ENCODE results near the gene UBE2G1. TPM values are rescaled to one million over a fixed set of nuclear protein-coding genes. Genes with fewer than 3 reads are reported as not detected.

Gene UBE2G1
- total and polyA plus RNA-seq, 4 experiments from 2014 or later = 56.9 to 69.4 (median 62.0) TPM

GRCh38 chr17:4229627-4230541 lies 136.6 kb downstream of the UBE2G1 start:
- intact Hi-C loops (cut with micrococcal nuclease) = no loop called here
- Histone ChIP-seq H3K9me3 (ENCODE audit: control insufficient read depth in 1 of 2, low read length in 2 of 2) (no peaks in the 10 kb centered on the region), H3K27me3 (ENCODE audit: insufficient read depth, low read length) (no peaks in the 10 kb centered on the region), H3K4me3 (ENCODE audit: low read length in 2 of 2) (no peak overlapping the region), H3K27ac (ENCODE audit: low read depth, low read length) (no peak overlapping the region), H3K4me1 (ENCODE audit: insufficient read depth, low read length) (peaks cover 21% of the 10 kb centered on the region), H3K36me3 (ENCODE audit: insufficient read depth, low read length) (peaks cover 14% of the 10 kb centered on the region)
- Mint-ChIP-seq H3K36me3 (peaks cover 35 to 39% of the 10 kb centered on the region in 2 donors), H3K27me3 (no peaks in the 10 kb centered on the region), H3K9me3 (no peaks in the 10 kb centered on the region), H3K4me3 (no peak overlapping the region), H3K4me1 (peaks cover 18 to 25% (median 19%) of the 10 kb centered on the region in 4 donors), H3K27ac (peak overlapping the region in 3 of 7 donors; percentile 42 to 70 (median 50))
- CTCF ChIA-PET (ENCODE audit: partially characterized antibody) = interaction anchor here (1.2 to 1.7 kb wide), 3 partner anchors 14 to 21 kb away, joined by 4 to 12 read pairs (median 8); no protein-coding TSS in a partner anchor
- POLR2A ChIA-PET (ENCODE audit: partially characterized antibody) = no interaction called here
- no peak for DNase-seq

DNA sequence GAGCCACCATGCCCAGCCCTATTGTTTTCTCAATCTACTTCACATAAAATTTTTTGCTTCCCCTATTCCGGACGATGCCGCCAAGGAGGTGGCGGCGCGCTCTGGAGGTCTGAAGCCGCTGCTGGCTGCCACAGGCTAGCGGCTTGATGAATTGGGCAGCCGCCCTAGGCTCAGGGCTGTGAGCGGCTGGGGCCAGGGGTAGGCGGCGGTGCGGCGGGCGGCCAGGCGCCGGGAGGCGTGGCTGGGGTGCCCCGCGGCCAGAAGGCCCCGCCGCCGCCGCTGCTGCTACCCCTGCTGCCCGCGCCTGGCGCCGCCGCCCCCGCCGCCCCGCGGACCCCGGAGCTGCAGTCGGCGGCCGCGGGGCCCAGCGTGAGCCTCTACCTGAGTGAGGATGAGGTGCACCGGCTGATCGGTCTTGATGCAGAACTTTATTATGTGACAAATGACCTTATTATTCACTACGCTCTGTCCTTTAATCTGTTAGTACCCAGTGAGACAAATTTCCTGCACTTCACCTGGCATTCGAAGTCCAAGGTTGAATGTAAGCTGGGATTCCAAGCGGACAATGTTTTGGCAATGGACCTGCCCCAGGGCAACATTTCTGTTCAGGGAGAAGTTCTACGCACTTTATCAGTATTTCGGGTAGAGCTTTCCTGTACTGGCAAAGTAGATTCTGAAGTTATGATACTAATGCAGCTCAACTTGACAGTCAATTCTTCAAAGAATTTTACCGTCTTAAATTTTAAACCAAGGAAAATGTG lies 144.4 kb downstream of the UBE2G1 start:
- intact Hi-C loops (cut with micrococcal nuclease) = no loop called here

GRCh38 chr17:4221163-4221562 lies 145.3 kb downstream of the UBE2G1 start:
- Histone ChIP-seq H3K4me1 (ENCODE audit: insufficient read depth, low read length) (no peaks in the 10 kb centered on the region), H3K27ac (ENCODE audit: low read depth, low read length) (no peak overlapping the region), H3K36me3 (ENCODE audit: insufficient read depth, low read length) (peaks cover 6% of the 10 kb centered on the region), H3K4me3 (ENCODE audit: low read length in 2 of 2) (no peak overlapping the region), H3K27me3 (ENCODE audit: insufficient read depth, low read length) (no peaks in the 10 kb centered on the region), H3K9me3 (ENCODE audit: control insufficient read depth in 1 of 2, low read length in 2 of 2) (no peaks in the 10 kb centered on the region)
- no peaks in the 10 kb centered on the region for H3K27me3 Mint-ChIP-seq
- ChIA-PET CTCF (ENCODE audit: partially characterized antibody) (no interaction called here), POLR2A (ENCODE audit: partially characterized antibody) (no interaction called here)
- no peak for DNase-seq
- H3K36me3 Mint-ChIP-seq = peaks cover 8 to 27% of the 10 kb centered on the region in 2 donors
- no peak overlapping the region for H3K4me3 Mint-ChIP-seq
- peaks cover 0 to 2% (median 0%) of the 10 kb centered on the region in 4 donors for H3K4me1 Mint-ChIP-seq
- intact Hi-C loops (cut with micrococcal nuclease) = no loop called here
- peak overlapping the region in 1 of 7 donors; percentile 42 for H3K27ac Mint-ChIP-seq
- H3K9me3 Mint-ChIP-seq = no peaks in the 10 kb centered on the region

More for the DNA sequence above, 144.4 kb downstream of the UBE2G1 start:
- Mint-ChIP-seq H3K27ac (no peak overlapping the region), H3K4me1 (no peaks in the 10 kb centered on the region), H3K27me3 (no peaks in the 10 kb centered on the region), H3K36me3 (peaks cover 8 to 23% of the 10 kb centered on the region in 2 donors), H3K9me3 (no peaks in the 10 kb centered on the region), H3K4me3 (no peak overlapping the region)
- Histone ChIP-seq H3K9me3 (ENCODE audit: control insufficient read depth in 1 of 2, low read length in 2 of 2) (no peaks in the 10 kb centered on the region), H3K27ac (ENCODE audit: low read depth, low read length) (no peak overlapping the region), H3K4me3 (ENCODE audit: low read length in 2 of 2) (no peak overlapping the region), H3K36me3 (ENCODE audit: insufficient read depth, low read length) (peaks cover 6% of the 10 kb centered on the region), H3K4me1 (ENCODE audit: insufficient read depth, low read length) (no peaks in the 10 kb centered on the region), H3K27me3 (ENCODE audit: insufficient read depth, low read length) (no peaks in the 10 kb centered on the region)
- CTCF ChIA-PET (ENCODE audit: partially characterized antibody) = interaction anchor here (0.6 to 1.4 kb wide), 2 partner anchors 28 to 739 kb away, joined by 4 read pairs; no protein-coding TSS in a partner anchor
- POLR2A ChIA-PET (ENCODE audit: partially characterized antibody) = no interaction called here
- no peak for DNase-seq

GRCh38 chr17:4220655-4221054 lies 145.8 kb downstream of the UBE2G1 start:
- Mint-ChIP-seq H3K27me3 (no peaks in the 10 kb centered on the region), H3K9me3 (no peaks in the 10 kb centered on the region), H3K27ac (no peak overlapping the region), H3K4me1 (peaks cover under 1 to 4% (median 1%) of the 10 kb centered on the region in 4 donors), H3K4me3 (no peak overlapping the region), H3K36me3 (peaks cover 8 to 27% of the 10 kb centered on the region in 2 donors)
- intact Hi-C loops (cut with micrococcal nuclease) = no loop called here
- DNase-seq = no peak
- Histone ChIP-seq H3K27me3 (ENCODE audit: insufficient read depth, low read length) (no peaks in the 10 kb centered on the region), H3K27ac (ENCODE audit: low read depth, low read length) (no peak overlapping the region), H3K36me3 (ENCODE audit: insufficient read depth, low read length) (peaks cover 6% of the 10 kb centered on the region), H3K4me3 (ENCODE audit: low read length in 2 of 2) (no peak overlapping the region), H3K4me1 (ENCODE audit: insufficient read depth, low read length) (no peaks in the 10 kb centered on the region), H3K9me3 (ENCODE audit: control insufficient read depth in 1 of 2, low read length in 2 of 2) (no peaks in the 10 kb centered on the region)
- ChIA-PET CTCF (ENCODE audit: partially characterized antibody) (interaction anchor here (1.5 to 10.9 kb wide), 2 partner anchors 196 to 224 kb away, joined by 3 to 215 read pairs; no protein-coding TSS in a partner anchor), POLR2A (ENCODE audit: partially characterized antibody) (no interaction called here)

Other genes with a start within 250 kb of the UBE2G1 start
- 100 to 1,000 TPM; 109 to 116 TPM for gene ZZEF1, start 223.6 kb downstream of the UBE2G1 start, total RNA-seq
- 1 to 10 TPM; 1.1 to 9.2 TPM for gene ZZEF1, start 223.6 kb downstream of the UBE2G1 start, polyA plus RNA-seq
- 10 to 100 TPM in 1 of 2 experiments, 1 to 10 TPM in 1; 9.0 to 10.5 TPM for gene CYB5D2, start 223.5 kb downstream of the UBE2G1 start, total RNA-seq
- gene CYB5D2, start 223.5 kb downstream of the UBE2G1 start, polyA plus RNA-seq = 10 to 100 TPM; 13.1 to 19.9 TPM
- 10 to 100 TPM; 72.7 to 74.7 TPM for gene ANKFY1, start 102.7 kb downstream of the UBE2G1 start, total RNA-seq
- gene ANKFY1, start 102.7 kb downstream of the UBE2G1 start, polyA plus RNA-seq = 10 to 100 TPM in 1 of 2 donors, 1 to 10 TPM in 1; 7.9 to 23.0 TPM
- gene SPNS3, start 67.3 kb upstream of the UBE2G1 start, total RNA-seq = 1 to 10 TPM; 1.6 to 2.0 TPM
- 1 to 10 TPM; 4.8 to 5.9 TPM for gene SPNS3, start 67.3 kb upstream of the UBE2G1 start, polyA plus RNA-seq
- under 1 TPM; 0.11 to 0.12 TPM for gene SPNS2, start 132.2 kb upstream of the UBE2G1 start, total RNA-seq
- under 1 TPM; 0.24 to 0.29 TPM for gene SPNS2, start 132.2 kb upstream of the UBE2G1 start, polyA plus RNA-seq
- 10 to 100 TPM; 73.4 to 74.7 TPM for gene MYBBP1A, start 188.7 kb upstream of the UBE2G1 start, total RNA-seq
- gene MYBBP1A, start 188.7 kb upstream of the UBE2G1 start, polyA plus RNA-seq = 10 to 100 TPM; 12.5 to 35.2 TPM
- gene GGT6, start 193.9 kb upstream of the UBE2G1 start, total RNA-seq = not detected
- gene GGT6, start 193.9 kb upstream of the UBE2G1 start, polyA plus RNA-seq = not detected
- gene SMTNL2, start 217.9 kb upstream of the UBE2G1 start, total RNA-seq = not detected
- not detected for gene SMTNL2, start 217.9 kb upstream of the UBE2G1 start, polyA plus RNA-seq

All from CD4-positive, alpha-beta memory T cell (primary cell).